ENCODE measurements around the gene PPP1R12C.
"Not testable (repeated sequence)": the region's sequence is repeated elsewhere in the genome, so short reads cannot be mapped to it uniquely, and the experiment has no call there.

Gene PPP1R12C

GRCh38 chr19:55109527-55110291, 7.7 kb downstream of the PPP1R12C start:
- DNase-seq = no peak

GRCh38 chr19:55107252-55107651, 10.2 kb downstream of the PPP1R12C start:
- DNase-seq = not testable (repeated sequence)

DNA sequence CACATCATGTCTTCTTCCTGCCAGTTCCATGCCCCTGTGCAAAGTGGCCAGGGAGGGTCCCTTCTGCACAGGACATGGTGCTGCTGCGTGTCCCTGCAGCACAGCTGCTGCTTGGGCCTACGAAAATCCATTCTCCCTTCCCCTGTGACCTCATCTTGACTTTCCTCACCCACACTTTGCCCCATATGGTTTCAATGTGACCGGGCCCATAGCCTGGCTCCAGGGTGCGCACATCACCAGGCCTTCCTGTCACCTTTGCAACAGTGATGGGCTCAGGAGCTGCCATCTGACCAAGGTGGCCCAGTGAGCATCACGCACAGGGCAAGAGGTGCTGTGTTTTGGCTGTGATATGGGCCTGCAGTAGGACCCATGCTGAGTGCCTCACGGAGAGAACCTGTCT, 10.8 kb downstream of the PPP1R12C start:
- no peak for DNase-seq

- no peak for DNase-seq
Observed at GRCh38 chr19:55105237-55105636, 12.2 kb downstream of the PPP1R12C start.

- no peak for DNase-seq
Observed at GRCh38 chr19:55103190-55103589, 14.2 kb downstream of the PPP1R12C start.

DNA sequence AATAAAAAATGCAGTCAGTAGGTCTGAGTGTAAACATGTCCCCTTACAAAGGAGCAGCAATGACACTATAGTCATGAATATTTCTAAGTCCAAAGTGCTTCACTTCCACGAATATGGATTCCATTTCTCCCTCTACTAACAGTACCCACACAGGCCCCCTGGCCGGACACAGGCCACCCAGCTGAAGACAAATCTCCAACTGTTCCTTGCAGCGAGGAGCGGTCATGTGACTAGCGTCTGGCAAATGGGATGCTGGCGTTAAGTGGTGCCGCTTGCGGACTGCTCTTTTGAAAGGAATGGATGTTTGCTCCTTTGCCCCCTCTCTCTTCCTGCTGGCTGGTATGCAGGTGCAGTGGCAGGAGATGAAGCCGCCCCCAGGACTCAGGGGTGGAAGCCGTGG, 16.2 kb downstream of the PPP1R12C start:
- no peak for DNase-seq

GRCh38 chr19:55099557-55100506, 17.6 kb downstream of the PPP1R12C start:
- no peak for DNase-seq

GRCh38 chr19:55098716-55099556, 18.5 kb downstream of the PPP1R12C start:
- no peak for DNase-seq

DNA sequence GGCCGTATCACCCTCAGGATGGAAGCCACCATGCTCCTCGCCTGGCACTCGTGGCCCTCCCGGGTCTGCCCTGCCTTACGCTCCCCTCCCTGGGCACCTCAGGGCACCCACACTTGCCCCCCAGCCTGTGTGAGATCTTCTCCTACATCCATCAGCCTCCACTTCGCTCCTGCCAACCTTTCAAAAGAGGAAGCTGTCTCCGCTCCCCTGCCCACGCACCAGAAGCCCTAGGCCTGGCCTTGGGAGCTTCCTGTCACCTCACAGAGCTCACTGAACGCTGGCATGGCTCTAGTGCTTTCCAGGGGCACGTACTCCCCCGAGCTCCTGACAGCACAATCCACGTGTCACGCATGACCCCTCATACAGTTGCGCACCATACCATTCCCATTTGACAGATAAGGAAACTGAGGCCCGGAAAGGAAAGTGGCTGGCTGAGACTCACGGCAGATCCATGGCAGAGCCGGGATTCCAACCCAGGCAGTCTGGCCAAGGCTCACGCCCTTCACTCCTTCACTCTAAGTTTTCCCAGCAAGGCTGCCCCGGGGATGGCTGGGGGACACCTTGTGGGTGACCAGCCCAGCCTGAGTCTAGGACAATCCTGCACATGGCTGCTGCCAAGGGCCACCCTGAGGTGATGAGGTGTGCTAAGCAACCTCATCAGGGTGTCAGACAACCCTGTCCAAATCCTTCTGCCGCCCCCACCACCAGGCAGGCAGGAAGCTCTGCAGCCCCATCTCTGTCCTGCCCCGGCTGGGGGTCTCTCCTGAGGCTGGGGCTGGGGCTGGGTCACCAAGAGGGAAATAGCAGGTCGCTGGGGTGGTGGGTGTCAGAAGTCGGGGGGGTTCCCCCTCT, 19.3 kb downstream of the PPP1R12C start:
- no peak for DNase-seq

GRCh38 chr19:55096061-55096701, 21.3 kb downstream of the PPP1R12C start:
- no peak for DNase-seq

GRCh38 chr19:55095260-55096060, 22.0 kb downstream of the PPP1R12C start:
- no peak for DNase-seq

DNA sequence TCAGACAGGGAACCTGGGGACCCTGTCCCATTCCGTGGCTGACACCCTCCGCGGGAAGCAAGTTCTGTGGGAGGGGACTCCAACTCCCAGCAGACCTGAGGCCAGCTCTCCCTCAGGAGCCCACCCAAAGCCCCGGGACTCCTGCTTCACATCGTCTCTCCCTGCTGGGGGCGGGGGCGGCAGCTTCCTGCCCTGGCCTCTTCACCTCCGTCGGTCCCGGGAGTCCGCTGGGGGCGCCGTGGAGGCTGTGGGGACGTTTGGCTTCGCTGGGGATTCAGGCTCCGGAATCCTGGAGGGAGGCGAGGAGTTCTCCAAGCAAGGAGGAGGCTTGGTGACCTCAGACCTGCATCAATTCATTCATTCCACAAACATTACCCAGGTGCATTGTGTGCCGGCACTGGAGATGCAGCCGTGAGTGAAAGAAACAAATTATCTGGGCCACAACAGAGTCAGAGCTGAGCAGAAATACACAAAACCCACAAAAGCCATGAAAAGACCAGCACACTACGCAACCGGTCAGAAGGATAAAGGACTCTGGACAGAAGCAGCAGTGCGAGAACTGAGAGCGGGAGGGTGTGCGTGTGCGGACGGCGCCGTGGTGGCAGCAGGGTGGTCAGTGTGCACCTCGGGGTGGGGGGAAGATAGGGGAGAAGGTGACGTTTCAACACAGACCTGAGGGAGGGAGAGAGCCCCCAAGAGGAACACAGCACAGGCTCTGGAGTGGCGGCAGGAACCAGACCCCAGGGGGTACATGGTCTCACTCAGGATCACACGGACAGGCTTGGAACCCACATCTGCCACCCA, 22.8 kb downstream of the PPP1R12C start:
- no peak for DNase-seq

DNA sequence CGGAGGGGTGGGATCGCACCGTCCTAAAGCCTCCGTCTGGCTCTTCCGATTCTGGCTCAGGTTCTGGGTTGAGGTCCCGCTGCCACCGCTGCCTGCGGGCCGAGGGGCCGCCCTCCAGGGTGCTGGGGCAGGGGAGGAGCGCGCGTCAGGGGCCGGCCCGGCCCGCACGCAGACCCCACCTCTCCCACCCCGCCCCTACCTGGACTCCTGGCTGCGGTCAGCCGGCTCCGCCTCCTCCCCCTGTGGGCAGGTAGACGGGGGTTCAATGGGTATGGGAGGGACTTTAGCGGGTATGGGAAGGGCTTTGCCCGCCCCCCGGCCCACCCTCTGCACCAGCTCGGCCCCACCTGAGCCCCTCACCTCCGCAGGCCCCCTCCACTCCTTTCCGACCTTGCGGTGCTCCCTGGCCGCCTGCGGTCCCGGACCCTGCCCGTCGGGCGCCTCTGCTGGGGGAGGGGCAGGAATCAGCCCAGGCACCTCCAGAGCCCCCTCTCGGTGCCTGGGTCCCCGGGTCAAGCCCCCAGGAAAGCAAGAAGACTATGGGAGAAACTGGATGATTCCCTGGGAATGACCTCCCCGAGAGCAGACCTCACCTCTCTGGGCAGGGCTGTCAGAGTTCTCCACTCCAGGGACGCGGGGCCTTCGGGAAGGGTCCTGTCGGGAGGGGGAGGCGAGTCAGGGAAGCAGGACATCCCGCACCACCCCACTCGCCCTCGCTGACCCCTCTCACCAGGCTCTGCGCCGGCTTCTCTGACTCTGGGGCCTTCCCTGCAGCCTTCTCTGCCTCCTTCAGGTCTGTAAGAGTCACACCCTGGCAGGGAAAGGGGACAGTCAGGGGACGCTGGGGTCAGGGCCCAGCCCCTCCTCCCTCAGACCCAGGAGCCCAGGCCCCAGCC, 24.8 kb downstream of the PPP1R12C start:
- DNase-seq = no peak

DNA sequence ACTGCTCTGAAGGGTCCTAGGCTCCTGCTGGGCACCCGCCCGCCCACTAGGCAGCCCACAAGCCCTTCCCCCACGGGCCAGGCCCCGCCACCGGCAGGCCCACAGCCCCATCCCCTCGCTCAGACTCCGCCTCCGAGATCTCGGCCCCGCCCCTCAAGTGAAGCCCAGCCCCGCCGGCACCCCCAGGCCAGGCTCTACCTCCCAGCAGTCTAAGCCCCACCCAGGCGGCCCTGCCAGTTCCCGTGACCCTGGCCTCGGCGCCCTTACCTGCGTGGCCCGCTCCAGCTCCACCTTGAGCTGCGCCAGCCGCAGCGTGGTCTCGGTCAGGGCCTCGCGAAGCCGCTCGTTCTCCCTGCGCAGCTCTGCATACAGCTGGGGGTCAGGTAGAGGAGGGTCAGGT, 25.5 kb downstream of the PPP1R12C start:
- DNase-seq = no peak

- no peak for DNase-seq
Observed at GRCh38 chr19:55091126-55091910, 26.1 kb downstream of the PPP1R12C start.

- no peak for DNase-seq
Observed at GRCh38 chr19:55090564-55090963, 26.9 kb downstream of the PPP1R12C start.

GRCh38 chr19:55089342-55089944, 28.0 kb downstream of the PPP1R12C start:
- no peak for DNase-seq
